SK-N-SH (cell line): ENCODE data around the gene TBC1D1. TPM values are rescaled to one million over a fixed set of nuclear protein-coding genes. Genes with fewer than 3 reads are reported as not detected.

Experiments
- CTCF ChIA-PET: fragments of 300-600, 350-600 bp; formaldehyde crosslinking; extraction: SDS; loops from one replicate; lab custom pipeline; 2021; lab: Yijun Ruan, JAX
- POLR2A ChIA-PET: fragments of 350-600 bp; sonication (Branson Sonifier 250); formaldehyde crosslinking; extraction: SDS; loops from one replicate; lab custom pipeline; 2020; ENCODE audit warnings: antibody characterized with exemption, inconsistent platforms; lab: Yijun Ruan, JAX
- DNase-seq: peaks from one replicate; pipeline ENCODE4 v3.0.0; 2012
- H2AFZ ChIP-seq: fragments of 200-600 bp; sonication (generic); 2 replicates; pipeline ENCODE4 v1.8.1; 2016; ENCODE audit warnings: antibody characterized with exemption, mild to moderate bottlenecking, low read depth
- H3F3A ChIP-seq: fragments of 200-600 bp; sonication (generic); replicated peaks from 2 replicates; pipeline ENCODE3; 2016; ENCODE audit warnings: antibody characterized with exemption, mild to moderate bottlenecking; ENCODE audit not compliant: insufficient read depth
- H3K27ac ChIP-seq, 2 experiments: fragments of 200-500 bp in 1 of 2; fragments of 200-600 bp in 1 of 2; sonication (Bioruptor generic) in 1 of 2; sonication (generic), shearing (Covaris generic) in 1 of 2; 2 replicates each; pipeline versions ENCODE4 v1.5.1 to v1.6.1; 2014 to 2016; ENCODE audit warnings: low read depth in 2 of 2, inconsistent platforms in 1 of 2, low read length in 1 of 2, mild to moderate bottlenecking in 1 of 2, mixed read lengths in 1 of 2
- H3K27me3 ChIP-seq: fragments of 200-600 bp; sonication (generic), shearing (Covaris generic); 2 replicates; pipeline ENCODE4 v1.6.1; 2016; ENCODE audit warnings: mixed run types; ENCODE audit not compliant: insufficient read depth
- H3K36me3 ChIP-seq, 2 experiments: fragments of 200-500 bp in 1 of 2; fragments of 200-600 bp in 1 of 2; sonication (Bioruptor generic) in 1 of 2; sonication (generic) in 1 of 2; replicated peaks in 1 of 2; 2 replicates each; pipeline versions ENCODE3 to v1.5.1; 2014 to 2016; ENCODE audit warnings: low read length in 1 of 2, mild to moderate bottlenecking in 1 of 2; ENCODE audit not compliant: insufficient read depth in 2 of 2, control insufficient read depth in 1 of 2
- H3K4me1 ChIP-seq, 2 experiments: fragments of 200-500 bp in 1 of 2; fragments of 200-600 bp in 1 of 2; sonication (Bioruptor generic) in 1 of 2; sonication (generic), shearing (Covaris generic) in 1 of 2; 2 replicates each; pipeline versions ENCODE4 v1.5.1 to v1.6.1; 2014 to 2016; ENCODE audit warnings: low read depth in 1 of 2, low read length in 1 of 2, mixed run types in 1 of 2; ENCODE audit not compliant: insufficient read depth in 2 of 2, control insufficient read depth in 1 of 2
- H3K4me2 ChIP-seq: fragments of 200-600 bp; sonication (generic), shearing (Covaris generic); 2 replicates; pipeline ENCODE4 v1.6.1; 2017; ENCODE audit warnings: mixed run types
- H3K4me3 ChIP-seq, 2 experiments: fragments of 200-500 bp in 1 of 2; fragments of 200-600 bp in 1 of 2; sonication (Bioruptor generic) in 1 of 2; sonication (generic), shearing (Covaris generic) in 1 of 2; 2 replicates each; pipeline versions ENCODE4 v1.5.1 to v1.8.1; 2014 to 2016; ENCODE audit warnings: low read depth in 2 of 2, inconsistent platforms in 1 of 2, low read length in 1 of 2, mild to moderate bottlenecking in 1 of 2, mixed read lengths in 1 of 2, moderate library complexity in 1 of 2
- H3K79me2 ChIP-seq: fragments of 200-600 bp; sonication (generic); 2 replicates; pipeline ENCODE4 v1.8.1; 2017; ENCODE audit warnings: mild to moderate bottlenecking; ENCODE audit not compliant: insufficient read depth
- H3K9ac ChIP-seq: fragments of 200-600 bp; sonication (generic); 2 replicates; pipeline ENCODE4 v1.6.1; 2017; ENCODE audit warnings: mixed run types
- H3K9me2 ChIP-seq: fragments of 200-600 bp; sonication (generic); 2 replicates; pipeline ENCODE4 v1.6.1; 2017; ENCODE audit warnings: mixed run types
- H3K9me3 ChIP-seq: fragments of 200-600 bp; sonication (generic); 2 replicates; pipeline ENCODE4 v1.6.1; 2017; ENCODE audit warnings: mixed run types, mild to moderate bottlenecking, moderate library complexity
- H4K20me1 ChIP-seq: fragments of 200-600 bp; sonication (generic); 2 replicates; pipeline ENCODE4 v1.6.1; 2017; ENCODE audit warnings: mild to moderate bottlenecking, mixed run types; ENCODE audit not compliant: insufficient read depth
- CTCF ChIP-seq: fragments of 200-600 bp; sonication (generic); IDR thresholded peaks from 2 replicates; pipeline ENCODE4 v1.6.1; 2017; ENCODE audit warnings: antibody characterized with exemption, mild to moderate bottlenecking, moderate library complexity
- ELF1 ChIP-seq: IDR thresholded peaks from 2 replicates; pipeline ENCODE4 v1.4.0; 2012
- EZH2phosphoT487 ChIP-seq: fragments of 200-600 bp; sonication (generic); IDR thresholded peaks from 2 replicates; pipeline ENCODE4 v1.6.1; 2017; ENCODE audit warnings: low read depth, mixed run types, mild to moderate bottlenecking, antibody characterized with exemption, moderate library complexity, borderline replicate concordance
- FOXJ3 ChIP-seq: sonication (generic); formaldehyde crosslinking; IDR thresholded peaks from 2 replicates; pipeline ENCODE4 v1.5.1; 2020; ENCODE audit warnings: mild to moderate bottlenecking, missing genetic modification reagents
- GABPA ChIP-seq: IDR thresholded peaks from 2 replicates; pipeline ENCODE4 v1.4.0; 2012; ENCODE audit warnings: low read depth, mild to moderate bottlenecking
- IRF3 ChIP-seq: fragments of 150-350 bp; IDR thresholded peaks from 2 replicates; pipeline ENCODE4 v1.6.1; 2016; ENCODE audit warnings: mild to moderate bottlenecking, low read depth, low read length
- MAX ChIP-seq: IDR thresholded peaks from 2 replicates; pipeline ENCODE4 v1.4.0; 2012; ENCODE audit warnings: low read depth
- NRF1 ChIP-seq: IDR thresholded peaks from 2 replicates; pipeline ENCODE4 v1.6.1; 2012; ENCODE audit warnings: low read depth, mild to moderate bottlenecking, low read length
- PBX3 ChIP-seq: IDR thresholded peaks from 2 replicates; pipeline ENCODE4; 2012
- RAD21 ChIP-seq: IDR thresholded peaks from 2 replicates; pipeline ENCODE4 v1.6.1; 2012; ENCODE audit warnings: mild to moderate bottlenecking, low read length
- SIN3A ChIP-seq: IDR thresholded peaks from 2 replicates; pipeline ENCODE4 v1.6.1; 2012; ENCODE audit warnings: low read depth, mild to moderate bottlenecking, low read length, moderate library complexity, borderline replicate concordance
- SMC3 ChIP-seq: IDR thresholded peaks from 2 replicates; pipeline ENCODE4 v1.6.1; 2012; ENCODE audit warnings: low read depth, low read length, improper control_type of control experiment
- TEAD4 ChIP-seq: IDR thresholded peaks from 2 replicates; pipeline ENCODE4 v1.4.0; 2012; ENCODE audit warnings: mild to moderate bottlenecking, borderline replicate concordance; ENCODE audit not compliant: insufficient read depth
- USF1 ChIP-seq: IDR thresholded peaks from 2 replicates; pipeline ENCODE4 v1.4.0; 2012; ENCODE audit warnings: low read depth, borderline replicate concordance
- YY1 ChIP-seq: IDR thresholded peaks from 2 replicates; pipeline ENCODE4 v1.4.0; 2012; ENCODE audit warnings: low read depth, mild to moderate bottlenecking
- WGBS: methylation state at CpG from one replicate; pipeline ENCODE4 v1.1.6; 2017; ENCODE audit warnings: low lambda C conversion rate; 5-methylcytosine and 5-hydroxymethylcytosine counted together
- polyA plus RNA-seq, 3 experiments: library from polyadenylated mRNA; depleted of rRNA; stranded (reverse); fragments of >200 nt; gene quantifications; 2 replicates each; pipeline ENCODE4 v1.2.3, GENCODE V29; 2012

TBC1D1 gene
- polyA plus RNA-seq, 1 of the 3 experiments (the other 2 are of a cell fraction) = 29.8 TPM

GRCh38 chr4:38069271-38069760 is 178.4 kb downstream of the TBC1D1 start:
- H3K27ac ChIP-seq = peak overlapping the region in 1 of 2 experiments; percentile 36; a peak in 1 of 4 replicates
- WGBS = 76% methylated on average over 5 of the region's 6 CpGs
- no peaks in the 10 kb centered on the region for H3K9me3 ChIP-seq
- CTCF ChIA-PET = interaction anchor here (0.5 to 7.2 kb wide), 21 partner anchors 8 to 787 kb away, joined by 3 to 62 read pairs (median 4); partner anchors contain the start of genes TLR1 and TLR10
- no peak overlapping the region for H2AFZ ChIP-seq
- no peaks in the 10 kb centered on the region for H3K9me2 ChIP-seq
- peak; percentile 53 for DNase-seq
- H3K36me3 ChIP-seq = no peaks in the 10 kb centered on the region
- TF ChIP-seq EZH2phosphoT487 (no peak), RAD21 (peak; percentile 76), CTCF (peak; percentile 71), PBX3 (no peak), SMC3 (peak; percentile 53), GABPA (no peak), ELF1 (no peak), FOXJ3 (CRISPR knock-in tag) (no peak), YY1 (no peak), USF1 (no peak; the same call in 1 of the 2 replicates), SIN3A (no peak)
- H3K79me2 ChIP-seq = no peaks in the 10 kb centered on the region
- H3F3A ChIP-seq = no peaks in the 10 kb centered on the region
- peaks cover 4 to 6% of the 10 kb centered on the region in 2 experiments; a peak in 2 of 4 replicates for H3K4me1 ChIP-seq
- no peak overlapping the region for H3K4me2 ChIP-seq
- no peak overlapping the region for H3K9ac ChIP-seq
- H3K27me3 ChIP-seq = no peaks in the 10 kb centered on the region
- POLR2A ChIA-PET = interaction anchor here (1.1 kb wide), 1 partner anchor 399 kb away, joined by 3 read pairs; no protein-coding TSS in a partner anchor
- H4K20me1 ChIP-seq = no peaks in the 10 kb centered on the region
- no peak overlapping the region for H3K4me3 ChIP-seq

GRCh38 chr4:38071801-38072431 is 181.0 kb downstream of the TBC1D1 start:
- Histone ChIP-seq H3K27me3 (no peaks in the 10 kb centered on the region), H3K9ac (no peak overlapping the region), H3K36me3 (no peaks in the 10 kb centered on the region), H3F3A (no peaks in the 10 kb centered on the region), H3K4me3 (no peak overlapping the region), H3K4me2 (no peak overlapping the region), H3K79me2 (no peaks in the 10 kb centered on the region), H4K20me1 (no peaks in the 10 kb centered on the region), H3K4me1 (peaks cover 4 to 6% of the 10 kb centered on the region in 2 experiments; a peak in 2 of 4 replicates), H2AFZ (no peak overlapping the region), H3K9me2 (no peaks in the 10 kb centered on the region), H3K27ac (no peak overlapping the region), H3K9me3 (no peaks in the 10 kb centered on the region)
- ChIA-PET POLR2A (no interaction called here), CTCF (interaction anchor here (1.0 to 7.2 kb wide), 5 partner anchors 9 to 248 kb away, joined by 3 to 62 read pairs (median 3); no protein-coding TSS in a partner anchor)
- WGBS = 92% methylated on average over 7 of the region's 7 CpGs
- DNase-seq = no peak
- TF ChIP-seq MAX (no peak), TEAD4 (no peak), IRF3 (no peak), PBX3 (no peak), GABPA (no peak), CTCF (no peak), NRF1 (no peak), USF1 (no peak)
